ENCODE data around the gene SRSF8.
"Not testable (repeated sequence)": the region's sequence is repeated elsewhere in the genome, so short reads cannot be mapped to it uniquely, and the experiment has no call there.

The SRSF8 gene

DNA sequence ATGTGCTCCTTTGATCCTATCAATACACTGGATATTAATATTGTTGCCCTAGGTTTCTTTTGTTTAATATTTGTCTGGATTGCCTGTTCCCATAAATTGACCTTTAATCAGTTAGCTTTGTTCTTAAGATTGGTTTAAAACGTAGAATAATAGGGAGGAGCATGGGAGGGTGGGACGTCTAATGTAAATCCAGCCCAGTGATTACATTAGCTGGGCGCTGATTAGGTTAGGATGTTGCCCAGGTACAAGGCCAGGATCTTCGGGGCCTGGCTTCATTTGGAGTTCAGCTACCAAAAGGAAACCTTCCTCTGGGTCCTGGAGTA is at the start of gene SRSF8:
Gene SRSF8, plus strand, starts transcription at position 204 of the 323 bp plus-strand sequence. CDS start 308 bp downstream, outside the sequence.
- DNase-seq (ENCODE audit: low read depth): peak; percentile 14

DNA sequence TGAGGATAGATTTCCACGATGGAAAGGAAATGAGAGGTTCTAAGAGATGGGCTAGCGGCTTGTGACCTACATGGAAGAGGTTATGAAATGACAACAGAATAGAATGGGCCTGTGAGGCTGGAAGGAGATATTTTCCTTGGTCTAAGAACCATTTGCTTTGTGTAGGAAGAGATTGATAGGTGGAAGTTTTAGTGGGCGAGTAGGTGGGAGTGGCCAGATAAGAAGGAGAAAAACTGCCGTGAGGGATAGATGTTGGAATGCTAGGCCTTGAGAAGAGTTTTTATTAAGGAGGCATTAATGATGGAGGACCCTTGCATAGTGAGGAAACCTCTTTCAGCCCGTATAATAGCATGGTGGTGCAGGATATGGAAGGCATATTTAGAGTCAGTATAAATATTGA is 45.3 kb upstream of the SRSF8 start:
- not testable (repeated sequence) for DNase-seq (ENCODE audit: low read depth)

DNA sequence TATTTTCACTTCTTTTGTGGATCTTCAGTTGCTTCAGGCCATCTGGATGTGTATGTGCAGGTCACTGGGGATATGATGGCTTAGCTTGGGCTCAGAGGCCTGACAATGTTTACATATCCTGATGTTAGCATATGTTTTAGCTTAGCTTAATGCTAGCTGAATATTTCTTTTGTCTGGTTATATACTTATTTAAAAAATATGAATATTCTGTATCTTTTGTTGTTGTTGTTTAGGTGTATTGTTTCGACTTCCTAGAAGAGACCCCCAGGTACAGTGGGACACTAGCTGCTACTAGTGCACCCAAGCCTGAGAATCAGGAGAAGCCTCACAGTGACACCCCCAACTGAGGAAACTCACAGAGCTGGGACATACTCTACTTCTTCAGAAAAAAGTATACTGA is 41.8 kb upstream of the SRSF8 start, which contains the start of gene KDM4E:
Gene KDM4E, plus strand, starts transcription at position 301 of the 400 bp plus-strand sequence. CDS start 300 bp downstream, outside the sequence.
- DNase-seq (ENCODE audit: low read depth): no peak

DNA sequence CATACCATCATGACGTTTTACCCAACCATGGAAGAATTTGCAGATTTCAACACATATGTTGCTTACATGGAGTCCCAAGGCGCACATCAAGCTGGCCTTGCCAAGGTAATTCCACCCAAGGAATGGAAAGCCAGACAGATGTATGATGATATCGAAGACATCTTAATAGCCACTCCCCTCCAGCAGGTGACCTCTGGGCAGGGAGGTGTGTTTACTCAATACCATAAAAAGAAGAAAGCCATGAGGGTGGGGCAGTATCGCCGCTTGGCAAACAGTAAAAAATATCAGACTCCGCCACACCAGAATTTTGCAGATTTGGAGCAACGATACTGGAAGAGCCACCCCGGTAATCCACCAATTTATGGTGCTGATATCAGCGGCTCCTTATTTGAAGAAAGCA is 41.1 kb upstream of the SRSF8 start:
- not testable (repeated sequence) for DNase-seq (ENCODE audit: low read depth)

GRCh38 chr11:95028357-95028756 is 38.4 kb upstream of the SRSF8 start:
- DNase-seq (ENCODE audit: low read depth): no peak

- no peak for DNase-seq (ENCODE audit: low read depth)
Observed at GRCh38 chr11:95033051-95033450, 33.7 kb upstream of the SRSF8 start.

DNA sequence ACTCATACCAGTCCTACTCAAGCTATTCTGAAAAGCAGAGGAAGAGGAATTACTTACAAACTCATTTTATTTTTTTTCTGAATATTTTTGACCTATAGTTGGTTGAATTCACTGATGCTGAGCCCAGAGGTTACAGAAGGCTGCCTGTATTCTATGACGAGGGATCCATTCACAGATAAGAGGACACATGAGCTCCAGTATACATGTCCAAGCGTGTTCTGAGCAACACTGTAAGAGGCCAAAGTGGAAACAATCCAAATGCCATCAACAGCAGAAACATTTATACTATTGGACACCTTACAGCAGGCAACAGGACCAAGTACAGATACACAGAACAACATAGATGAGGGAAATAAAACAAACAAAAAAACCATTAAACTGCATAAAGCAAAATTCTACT is 31.4 kb upstream of the SRSF8 start:
- DNase-seq (ENCODE audit: low read depth): no peak

DNA sequence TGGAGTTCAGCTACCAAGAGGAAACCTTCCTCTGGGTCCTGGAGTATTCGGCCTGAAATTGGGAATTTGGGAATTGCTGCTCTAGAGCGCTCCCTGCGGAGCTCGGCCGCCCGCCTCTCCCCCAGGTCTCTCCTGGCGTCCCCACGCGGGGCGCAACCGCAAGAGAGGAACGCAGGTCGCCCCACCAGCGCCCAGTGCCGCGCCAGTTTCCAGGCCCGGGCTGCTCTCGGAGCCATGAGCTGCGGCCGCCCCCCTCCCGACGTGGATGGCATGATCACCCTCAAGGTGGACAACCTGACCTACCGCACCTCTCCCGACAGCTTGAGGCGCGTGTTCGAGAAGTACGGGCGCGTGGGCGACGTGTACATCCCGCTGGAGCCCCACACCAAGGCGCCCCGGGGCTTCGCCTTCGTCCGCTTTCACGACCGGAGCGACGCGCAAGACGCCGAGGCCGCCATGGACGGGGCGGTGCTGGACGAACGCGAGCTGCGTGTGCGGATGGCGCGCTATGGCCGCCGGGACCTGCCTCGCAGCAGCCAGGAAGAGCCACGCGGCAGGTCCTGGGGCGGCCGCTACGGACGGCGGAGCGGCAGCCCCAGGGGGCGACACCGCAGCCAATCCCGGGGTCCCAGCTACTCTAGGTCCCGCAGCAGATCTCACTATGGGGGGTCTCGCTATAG is 29.2 kb upstream of the SRSF8 start:
- DNase-seq (ENCODE audit: low read depth): not testable (repeated sequence)

GRCh38 chr11:95042239-95042638 is 24.5 kb upstream of the SRSF8 start:
- DNase-seq (ENCODE audit: low read depth): no peak

GRCh38 chr11:95042906-95043305 is 23.8 kb upstream of the SRSF8 start:
- DNase-seq (ENCODE audit: low read depth): no peak

GRCh38 chr11:95044010-95044409 is 22.7 kb upstream of the SRSF8 start:
- DNase-seq (ENCODE audit: low read depth): no peak

- no peak for DNase-seq (ENCODE audit: low read depth)
Observed at GRCh38 chr11:95045812-95046211, 20.9 kb upstream of the SRSF8 start.

DNA sequence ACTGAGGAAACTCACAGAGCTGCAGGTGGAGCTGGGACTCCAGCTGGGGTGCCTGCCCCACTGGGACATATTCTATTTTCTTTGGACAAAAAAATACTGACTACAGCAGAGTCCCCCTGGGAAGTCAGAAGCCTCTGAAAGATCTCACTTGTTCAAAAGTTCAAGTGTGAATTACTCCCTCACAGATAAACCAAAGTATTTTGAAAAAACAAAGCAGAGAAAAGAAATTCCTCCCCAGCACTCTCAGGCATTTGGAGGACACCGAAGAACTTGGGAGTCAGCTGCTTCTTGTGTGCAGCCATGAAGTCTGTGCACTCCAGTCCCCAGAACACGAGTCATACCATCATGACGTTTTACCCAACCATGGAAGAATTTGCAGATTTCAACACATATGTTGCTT is 17.6 kb upstream of the SRSF8 start, which contains the start of gene KDM4F:
Gene KDM4F, plus strand, starts transcription at position 301 of the 400 bp plus-strand sequence.
- DNase-seq (ENCODE audit: low read depth): not testable (repeated sequence)

GRCh38 chr11:95050595-95051202 is 16.0 kb upstream of the SRSF8 start:
- no peak for DNase-seq (ENCODE audit: low read depth)

- no peak for DNase-seq (ENCODE audit: low read depth)
Observed at GRCh38 chr11:95054356-95054755, 12.4 kb upstream of the SRSF8 start.

DNA sequence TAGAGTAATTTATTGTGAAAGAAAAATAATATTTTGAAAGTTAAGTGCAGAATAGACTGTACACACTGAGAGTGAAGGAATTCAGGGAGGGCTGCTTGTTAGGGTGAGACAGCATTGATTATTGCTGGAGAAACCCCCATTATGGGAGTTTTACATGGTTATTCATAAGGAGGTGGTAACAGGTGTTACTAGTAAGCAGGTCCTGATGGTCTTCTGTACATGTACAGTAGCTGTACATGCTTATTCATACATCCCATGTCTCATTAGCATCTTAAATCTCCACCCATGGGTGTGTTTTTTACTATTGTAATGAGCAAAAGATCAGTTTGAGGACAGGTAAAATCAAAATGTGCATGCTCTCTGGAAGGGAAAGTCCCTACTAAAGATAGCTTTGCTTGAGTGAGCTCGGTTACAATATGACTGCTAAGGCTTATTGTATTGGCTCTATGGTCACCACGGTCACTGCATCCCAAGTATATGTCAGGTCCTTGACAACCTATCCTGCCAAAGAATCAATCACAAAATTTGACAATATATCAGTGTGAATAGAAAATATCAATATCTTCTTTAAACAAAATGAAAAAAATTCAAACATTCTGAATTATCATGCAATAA is 11.3 kb upstream of the SRSF8 start:
- no peak for DNase-seq (ENCODE audit: low read depth)

GRCh38 chr11:95057959-95058358 is 8.8 kb upstream of the SRSF8 start:
- DNase-seq (ENCODE audit: low read depth): no peak

GRCh38 chr11:95058621-95059020 is 8.1 kb upstream of the SRSF8 start:
- DNase-seq (ENCODE audit: low read depth): no peak

- no peak for DNase-seq (ENCODE audit: low read depth)
Observed at GRCh38 chr11:95059046-95059445, 7.7 kb upstream of the SRSF8 start.

- no peak for DNase-seq (ENCODE audit: low read depth)
Observed at GRCh38 chr11:95065336-95065735, 1.4 kb upstream of the SRSF8 start.

- DNase-seq (ENCODE audit: low read depth): peak; percentile 64
Observed at GRCh38 chr11:95067039-95067840, 521 bp downstream of the SRSF8 start.

DNA sequence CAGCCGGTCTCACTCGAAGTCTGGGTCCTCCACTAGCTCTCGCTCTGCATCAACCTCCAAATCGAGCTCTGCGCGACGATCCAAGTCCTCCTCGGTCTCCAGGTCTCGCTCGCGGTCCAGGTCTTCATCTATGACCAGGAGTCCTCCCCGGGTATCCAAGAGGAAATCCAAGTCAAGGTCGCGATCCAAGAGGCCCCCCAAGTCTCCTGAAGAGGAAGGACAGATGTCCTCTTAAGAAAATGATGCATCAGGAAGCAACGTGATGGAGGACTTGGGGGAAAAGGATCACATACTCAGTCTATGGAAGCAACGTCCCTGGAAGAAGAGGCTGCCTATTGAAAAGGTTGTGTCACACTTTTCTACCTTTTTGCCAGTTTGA is 1.1 kb downstream of the SRSF8 start:
- DNase-seq (ENCODE audit: low read depth): no peak

DNA sequence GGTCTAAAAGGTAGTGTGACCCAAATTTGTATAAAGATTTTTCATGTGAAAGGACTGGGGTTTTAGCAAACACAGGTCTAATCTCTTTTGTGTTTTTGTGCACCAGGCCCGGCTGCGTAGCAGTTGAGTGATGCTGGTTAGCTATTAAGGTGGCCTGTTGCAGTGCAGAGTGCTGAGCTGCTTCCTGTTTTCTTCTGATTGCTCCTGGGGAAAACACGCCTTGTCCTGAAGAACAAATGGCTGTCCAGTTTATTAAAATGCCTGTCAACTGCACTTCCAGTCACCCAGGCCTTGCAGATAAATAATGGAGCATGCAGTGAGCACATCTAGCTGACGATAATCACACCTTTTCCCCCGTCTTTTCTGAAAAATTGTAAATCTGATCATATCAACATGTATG is 1.8 kb downstream of the SRSF8 start:
- DNase-seq (ENCODE audit: low read depth): peak; percentile 68

Measured in HS-27A (cell line).